HG02885 (cell line): ENCODE measurements around the gene EFL1.
A peak's percentile ranks its signal among the peaks of the same experiment; 100 is the strongest.

Experiments
- ATAC-seq: cut with Tn5 transposase; IDR thresholded peaks from one replicate; pipeline ENCODE4 v1.9.1; 2021; ENCODE audit warnings: mild to moderate bottlenecking; ENCODE audit not compliant: unreplicated experiment, poor library complexity

The EFL1 gene

GRCh38 chr15:82172506-82172905, 90.0 kb downstream of the EFL1 start:
- ATAC-seq: no peak

- ATAC-seq: no peak
These were observed 93.8 kb downstream of the EFL1 start for GRCh38 chr15:82168757-82169156.

GRCh38 chr15:82168296-82168695, 94.2 kb downstream of the EFL1 start:
- no peak for ATAC-seq

- ATAC-seq: peak; percentile 35
These were observed 96.6 kb downstream of the EFL1 start for GRCh38 chr15:82165948-82166376.

- no peak for ATAC-seq
These were observed 102.6 kb downstream of the EFL1 start for GRCh38 chr15:82159922-82160321.

GRCh38 chr15:82158811-82159210, 103.7 kb downstream of the EFL1 start:
- ATAC-seq: no peak

- ATAC-seq: no peak
These were observed 111.9 kb downstream of the EFL1 start for GRCh38 chr15:82150645-82151044.

- no peak for ATAC-seq
These were observed 115.5 kb downstream of the EFL1 start for GRCh38 chr15:82146990-82147461.

- no peak for ATAC-seq
These were observed 116.0 kb downstream of the EFL1 start for GRCh38 chr15:82146576-82146975.

- no peak for ATAC-seq
These were observed 118.8 kb downstream of the EFL1 start for GRCh38 chr15:82143390-82144385.

- ATAC-seq: no peak
These were observed 121.6 kb downstream of the EFL1 start for GRCh38 chr15:82140886-82141285.

- no peak for ATAC-seq
These were observed 122.7 kb downstream of the EFL1 start for GRCh38 chr15:82139823-82140268.

- no peak for ATAC-seq
These were observed 124.2 kb downstream of the EFL1 start for GRCh38 chr15:82138306-82138705.

GRCh38 chr15:82137261-82137660, 125.3 kb downstream of the EFL1 start:
- no peak for ATAC-seq

- ATAC-seq: no peak
These were observed 126.4 kb downstream of the EFL1 start for GRCh38 chr15:82136120-82136519.

- no peak for ATAC-seq
These were observed 126.9 kb downstream of the EFL1 start for GRCh38 chr15:82135638-82136037.

GRCh38 chr15:82134461-82134860, 128.1 kb downstream of the EFL1 start:
- no peak for ATAC-seq

GRCh38 chr15:82133251-82133650, 129.3 kb downstream of the EFL1 start:
- ATAC-seq: no peak

GRCh38 chr15:82132742-82133141, 129.8 kb downstream of the EFL1 start:
- no peak for ATAC-seq

GRCh38 chr15:82132096-82132495, 130.4 kb downstream of the EFL1 start:
- ATAC-seq: no peak

- ATAC-seq: no peak
These were observed 132.3 kb downstream of the EFL1 start for GRCh38 chr15:82130248-82130647.

- no peak for ATAC-seq
These were observed 132.8 kb downstream of the EFL1 start for GRCh38 chr15:82129761-82130160.
